ENCODE results near the gene GPR158.

GPR158 gene

DNA sequence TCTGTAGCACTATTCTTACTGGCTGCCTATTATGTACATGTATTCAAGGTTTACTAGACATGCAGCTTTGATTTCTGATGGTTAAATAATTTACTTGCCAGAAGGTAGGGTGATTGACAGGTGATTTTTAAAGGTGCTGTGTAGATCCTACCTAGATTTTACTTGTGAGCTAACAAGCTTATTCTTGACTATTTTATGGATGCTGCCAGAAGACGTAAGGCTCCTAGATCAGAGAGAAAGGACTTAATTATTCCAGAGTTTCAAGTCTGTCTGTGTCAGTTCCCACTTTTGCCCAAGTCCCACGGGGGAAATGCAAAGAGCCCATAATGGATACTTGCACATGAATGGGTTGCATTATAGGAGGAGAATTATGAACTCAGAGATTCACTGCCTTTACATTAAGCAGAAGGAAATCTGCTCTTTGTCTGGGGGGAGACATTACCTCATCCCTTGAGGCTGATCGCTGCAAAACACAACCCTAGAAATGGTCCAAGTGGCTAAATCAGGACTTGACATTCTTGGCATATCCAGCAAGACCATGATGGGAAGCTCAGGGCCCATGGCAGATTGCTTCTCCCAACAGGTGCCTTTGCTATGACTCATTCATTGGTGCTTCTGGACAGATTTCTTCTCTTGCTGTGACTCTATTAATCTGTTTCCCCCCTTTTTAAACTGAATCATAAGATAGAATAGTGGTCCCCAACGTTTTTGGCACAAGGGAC is 32.1 kb downstream of the GPR158 start:
- no peak for DNase-seq

DNA sequence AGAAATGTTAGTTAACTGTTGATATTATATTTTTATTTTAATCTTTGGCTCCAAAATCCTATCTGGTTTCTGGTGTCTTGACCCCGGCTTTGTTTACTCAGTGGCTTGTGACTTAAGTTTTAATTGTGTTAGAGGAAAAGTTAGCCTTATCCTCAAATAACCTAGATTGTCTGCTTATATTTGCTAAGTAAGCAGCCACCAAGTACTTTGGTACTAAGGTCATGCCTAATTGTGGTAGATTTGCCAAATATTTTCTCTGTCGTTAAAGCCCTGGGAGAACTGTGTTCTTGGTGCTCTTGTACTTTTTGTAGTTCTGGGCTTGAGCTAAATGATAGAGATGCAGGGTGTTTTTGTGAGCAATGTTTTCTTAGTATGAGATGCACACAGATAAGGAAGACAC is 34.8 kb downstream of the GPR158 start:
- Histone ChIP-seq H3K27ac (no peak overlapping the region), H3K4me1 (no peaks in the 10 kb centered on the region), H3K36me3 (no peaks in the 10 kb centered on the region), H3K27me3 (no peaks in the 10 kb centered on the region), H3K4me3 (no peak overlapping the region), H3K9me3 (no peaks in the 10 kb centered on the region)
- no peak for DNase-seq
- intact Hi-C loops (cut with DNase I; ENCODE audit: low total_unique reads) = no loop called here
- TF ChIP-seq, protein P1, sequence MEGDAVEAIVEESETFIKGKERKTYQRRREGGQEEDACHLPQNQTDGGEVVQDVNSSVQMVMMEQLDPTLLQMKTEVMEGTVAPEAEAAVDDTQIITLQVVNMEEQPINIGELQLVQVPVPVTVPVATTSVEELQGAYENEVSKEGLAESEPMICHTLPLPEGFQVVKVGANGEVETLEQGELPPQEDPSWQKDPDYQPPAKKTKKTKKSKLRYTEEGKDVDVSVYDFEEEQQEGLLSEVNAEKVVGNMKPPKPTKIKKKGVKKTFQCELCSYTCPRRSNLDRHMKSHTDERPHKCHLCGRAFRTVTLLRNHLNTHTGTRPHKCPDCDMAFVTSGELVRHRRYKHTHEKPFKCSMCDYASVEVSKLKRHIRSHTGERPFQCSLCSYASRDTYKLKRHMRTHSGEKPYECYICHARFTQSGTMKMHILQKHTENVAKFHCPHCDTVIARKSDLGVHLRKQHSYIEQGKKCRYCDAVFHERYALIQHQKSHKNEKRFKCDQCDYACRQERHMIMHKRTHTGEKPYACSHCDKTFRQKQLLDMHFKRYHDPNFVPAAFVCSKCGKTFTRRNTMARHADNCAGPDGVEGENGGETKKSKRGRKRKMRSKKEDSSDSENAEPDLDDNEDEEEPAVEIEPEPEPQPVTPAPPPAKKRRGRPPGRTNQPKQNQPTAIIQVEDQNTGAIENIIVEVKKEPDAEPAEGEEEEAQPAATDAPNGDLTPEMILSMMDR (IDR thresholded peaks at IDR 0.05) = no peak

More for the DNA sequence above, 32.1 kb downstream of the GPR158 start:
- TF ChIP-seq, protein P1 (IDR thresholded peaks at IDR 0.05) = no peak
- H3K4me1 ChIP-seq = no peaks in the 10 kb centered on the region
- H3K27ac ChIP-seq = no peak overlapping the region
- no peaks in the 10 kb centered on the region for H3K36me3 ChIP-seq
- H3K4me3 ChIP-seq = no peak overlapping the region
- no peaks in the 10 kb centered on the region for H3K9me3 ChIP-seq
- intact Hi-C loops (cut with DNase I; ENCODE audit: low total_unique reads) = no loop called here
- no peaks in the 10 kb centered on the region for H3K27me3 ChIP-seq

DNA sequence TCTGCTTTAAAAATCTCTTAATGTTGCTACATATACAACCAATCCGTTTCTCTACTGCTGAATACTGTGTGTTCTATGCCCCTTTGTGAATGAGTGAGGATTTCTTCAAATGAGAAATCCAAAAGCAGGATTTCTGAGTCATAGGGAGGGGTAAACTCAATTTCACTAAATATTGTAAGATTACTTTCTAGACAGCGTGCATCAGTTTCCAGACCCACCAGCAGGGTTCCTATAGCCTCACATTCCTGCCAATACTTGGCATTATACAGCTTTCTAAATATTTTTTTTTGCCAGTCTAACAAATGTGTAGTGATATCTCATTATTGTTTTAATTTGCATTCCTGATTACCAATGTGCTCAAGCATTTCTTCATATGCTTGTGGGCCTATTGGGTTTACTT is 35.5 kb downstream of the GPR158 start:
- no peak overlapping the region for H3K27ac ChIP-seq
- H3K36me3 ChIP-seq = no peaks in the 10 kb centered on the region
- no peaks in the 10 kb centered on the region for H3K9me3 ChIP-seq
- intact Hi-C loops (cut with DNase I; ENCODE audit: low total_unique reads) = no loop called here
- H3K4me1 ChIP-seq = no peaks in the 10 kb centered on the region
- no peak for DNase-seq
- H3K27me3 ChIP-seq = no peaks in the 10 kb centered on the region
- no peak overlapping the region for H3K4me3 ChIP-seq
- TF ChIP-seq, protein P1 (IDR thresholded peaks at IDR 0.05) = no peak

DNA sequence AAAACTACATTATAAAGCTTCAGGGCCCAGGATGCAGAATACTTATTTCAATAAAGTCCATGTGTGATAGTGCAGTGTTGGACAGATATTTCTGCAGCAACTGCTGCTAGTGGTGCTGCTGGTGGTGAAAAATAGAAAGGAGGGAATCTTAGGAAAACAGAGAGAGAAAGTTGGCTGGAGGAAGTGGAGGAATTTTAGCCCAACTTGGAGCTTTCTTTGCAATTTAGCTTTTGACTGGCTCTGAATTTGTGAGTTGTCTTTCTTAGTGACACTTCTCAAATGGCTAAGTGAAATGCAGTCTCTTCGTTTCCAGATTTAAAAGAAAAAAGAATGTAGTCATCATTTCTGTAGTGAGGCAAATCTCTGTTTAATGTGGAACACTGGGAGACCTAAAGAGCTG is 45.4 kb downstream of the GPR158 start:
- DNase-seq = no peak
- H3K36me3 ChIP-seq = no peaks in the 10 kb centered on the region
- no peak overlapping the region for H3K4me3 ChIP-seq
- TF ChIP-seq, protein P1 (IDR thresholded peaks at IDR 0.05) = no peak
- intact Hi-C loops (cut with DNase I; ENCODE audit: low total_unique reads) = no loop called here
- no peaks in the 10 kb centered on the region for H3K4me1 ChIP-seq
- H3K27ac ChIP-seq = no peak overlapping the region
- no peaks in the 10 kb centered on the region for H3K27me3 ChIP-seq
- no peaks in the 10 kb centered on the region for H3K9me3 ChIP-seq

DNA sequence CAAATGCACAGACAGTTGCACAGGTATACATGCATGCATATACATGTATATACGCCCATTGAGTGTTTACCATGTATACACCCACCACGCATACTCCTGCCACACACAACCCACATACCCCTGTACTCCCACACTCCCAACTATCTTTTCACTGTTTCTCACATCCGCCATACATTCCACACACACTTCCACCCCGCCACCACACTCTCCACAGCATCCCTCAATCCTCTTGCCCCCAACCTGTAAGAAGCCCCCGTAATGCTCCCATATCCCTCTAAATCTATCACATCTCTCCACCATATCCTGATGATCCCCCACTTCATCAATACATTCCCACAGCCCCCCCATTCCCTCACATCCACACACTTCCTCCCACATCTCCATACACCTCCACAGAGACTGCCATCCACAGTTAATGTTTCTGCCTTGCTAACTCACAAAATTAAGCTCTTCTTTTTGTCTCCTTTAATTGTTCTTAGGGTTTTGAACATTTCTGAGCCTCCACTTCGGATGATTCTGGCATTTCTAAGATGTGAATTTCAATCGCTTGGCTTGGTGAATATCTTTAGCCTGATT is 47.4 kb downstream of the GPR158 start:
- TF ChIP-seq, protein P1 (IDR thresholded peaks at IDR 0.05) = no peak
- intact Hi-C loops (cut with DNase I; ENCODE audit: low total_unique reads) = no loop called here
- H3K4me3 ChIP-seq = no peak overlapping the region

More for the DNA sequence above, 47.4 kb downstream of the GPR158 start:
- H3K27ac ChIP-seq = no peak overlapping the region
- no peak for DNase-seq
- H3K36me3 ChIP-seq = no peaks in the 10 kb centered on the region
- no peaks in the 10 kb centered on the region for H3K4me1 ChIP-seq
- H3K27me3 ChIP-seq = no peaks in the 10 kb centered on the region
- no peaks in the 10 kb centered on the region for H3K9me3 ChIP-seq
